Myometrial cell (primary cell): Measurements from ENCODE around the gene ACTN2. TPM values are rescaled to one million over a fixed set of nuclear protein-coding genes. Genes with fewer than 3 reads are reported as not detected.

Experiments
- total RNA-seq: library from RNA; depleted of rRNA; stranded (reverse); fragments of >200 nt; gene quantifications from 2 replicates; pipeline ENCODE4 v1.2.3, GENCODE V29; 2015

The ACTN2 gene
- total RNA-seq = not detected in 2 replicates

GRCh38 chr1:236685917-236686814 lies at the start of gene ACTN2:
Gene ACTN2 (plus strand): TSS chr1:236686499. CDS start chr1:236686674, 175 bp downstream.

GRCh38 chr1:236795035-236795756 lies 108.9 kb downstream of the ACTN2 start, which contains the start of gene MTR:
Gene MTR (plus strand): TSS chr1:236795292. CDS start chr1:236795704, 412 bp downstream.

Other genes starting within 250 kb of the ACTN2 start
- gene LGALS8, start 162.5 kb upstream of the ACTN2 start, total RNA-seq = 43.8 and 91.4 TPM in 2 replicates
- 19.6 and 25.7 TPM in 2 replicates for gene HEATR1, start 82.0 kb upstream of the ACTN2 start, total RNA-seq
- gene MTR, start 108.8 kb downstream of the ACTN2 start, total RNA-seq = 20.8 and 21.1 TPM in 2 replicates